Osteoblast (primary cell): Measurements from ENCODE around the gene PNLIPRP2. TPM values are rescaled to one million over a fixed set of nuclear protein-coding genes. Genes with fewer than 3 reads are reported as not detected.

Experiments used
- DNase-seq: peaks from one replicate; pipeline ENCODE4 v3.0.0; 2011; ENCODE audit warnings: low spot score, mixed read lengths; ENCODE audit not compliant: insufficient read length; ENCODE audit errors: missing footprints
- H2AFZ ChIP-seq: 2 replicates; pipeline ENCODE4 v1.6.0; 2011; ENCODE audit warnings: mild to moderate bottlenecking, low read length
- H3K27ac ChIP-seq: 2 replicates; pipeline ENCODE4 v1.5.1; 2011; ENCODE audit warnings: mild to moderate bottlenecking, low read depth, low read length, moderate library complexity
- H3K27me3 ChIP-seq: 2 replicates; pipeline ENCODE4 v1.6.0; 2012; ENCODE audit warnings: mild to moderate bottlenecking, control low read depth, inconsistent platforms, low read length, moderate library complexity; ENCODE audit not compliant: insufficient read depth
- H3K36me3 ChIP-seq: 2 replicates; pipeline ENCODE4 v1.5.1; 2011; ENCODE audit warnings: mild to moderate bottlenecking, low read length, control low read depth, moderate library complexity; ENCODE audit not compliant: insufficient read depth
- H3K4me1 ChIP-seq: 2 replicates; pipeline ENCODE4 v1.5.1; 2011; ENCODE audit warnings: mild to moderate bottlenecking, low read length, control low read depth, moderate library complexity; ENCODE audit not compliant: insufficient read depth
- H3K4me2 ChIP-seq: 2 replicates; pipeline ENCODE4 v1.6.0; 2011; ENCODE audit warnings: mild to moderate bottlenecking, low read length; ENCODE audit not compliant: insufficient read depth
- H3K4me3 ChIP-seq: fragments of 200-600 bp; sonication (generic); 3 replicates; pipeline ENCODE4 v1.5.1; 2012; ENCODE audit warnings: mild to moderate bottlenecking, low read length, inconsistent platforms; ENCODE audit not compliant: insufficient read depth
- H3K79me2 ChIP-seq: 2 replicates; pipeline ENCODE4 v1.6.0; 2012; ENCODE audit warnings: mild to moderate bottlenecking, low read length, control low read depth, inconsistent platforms; ENCODE audit not compliant: insufficient read depth
- H3K9me3 ChIP-seq: 2 replicates; pipeline ENCODE4 v1.5.1; 2011; ENCODE audit warnings: low read depth, low read length, control low read depth
- H4K20me1 ChIP-seq: 2 replicates; pipeline ENCODE4 v1.6.0; 2012; ENCODE audit warnings: mild to moderate bottlenecking, low read length, control low read depth; ENCODE audit not compliant: insufficient read depth
- CTCF ChIP-seq: IDR thresholded peaks from 2 replicates; pipeline ENCODE4 v1.5.1; 2011; ENCODE audit warnings: mild to moderate bottlenecking, low read depth, low read length, moderate library complexity; ENCODE audit errors: extremely low read depth
- total RNA-seq: library from RNA; depleted of rRNA; stranded (reverse); fragments of >200 nt; gene quantifications from 2 replicates; pipeline ENCODE4 v1.2.3, GENCODE V29; 2012

The PNLIPRP2 gene
- total RNA-seq, 1 donor, result not detected

GRCh38 chr10:116602648-116603400 is 17.9 kb upstream of the PNLIPRP2 start:
- Histone ChIP-seq H3K36me3 (no peaks in the 10 kb centered on the region), H3K4me2 (no peak overlapping the region), H3K4me1 (no peaks in the 10 kb centered on the region), H3K9me3 (no peaks in the 10 kb centered on the region), H3K79me2 (no peaks in the 10 kb centered on the region), H3K27ac (no peak overlapping the region), H3K27me3 (no peaks in the 10 kb centered on the region), H3K4me3 (no peak overlapping the region), H4K20me1 (no peaks in the 10 kb centered on the region), H2AFZ (no peak overlapping the region)
- TF ChIP-seq CTCF, result no peak
- DNase-seq, result no peak

- no peak for TF ChIP-seq CTCF
- Histone ChIP-seq H3K27me3 (no peaks in the 10 kb centered on the region), H3K36me3 (no peaks in the 10 kb centered on the region), H2AFZ (no peak overlapping the region), H4K20me1 (no peaks in the 10 kb centered on the region), H3K9me3 (no peaks in the 10 kb centered on the region), H3K4me3 (no peak overlapping the region), H3K27ac (no peak overlapping the region), H3K79me2 (no peaks in the 10 kb centered on the region), H3K4me2 (no peak overlapping the region), H3K4me1 (no peaks in the 10 kb centered on the region)
- DNase-seq, result no peak
Observed at GRCh38 chr10:116606061-116606483, 14.7 kb upstream of the PNLIPRP2 start.

GRCh38 chr10:116607336-116607735 is 13.4 kb upstream of the PNLIPRP2 start:
- Histone ChIP-seq H3K4me2 (no peak overlapping the region), H3K27me3 (no peaks in the 10 kb centered on the region), H3K4me1 (no peaks in the 10 kb centered on the region), H3K36me3 (no peaks in the 10 kb centered on the region), H2AFZ (no peak overlapping the region), H3K9me3 (no peaks in the 10 kb centered on the region), H4K20me1 (no peaks in the 10 kb centered on the region), H3K79me2 (no peaks in the 10 kb centered on the region), H3K4me3 (no peak overlapping the region), H3K27ac (no peak overlapping the region)
- DNase-seq, result no peak
- no peak for TF ChIP-seq CTCF

GRCh38 chr10:116608686-116609594 is 11.8 kb upstream of the PNLIPRP2 start:
- no peaks in the 10 kb centered on the region for H3K79me2 ChIP-seq
- TF ChIP-seq CTCF, result no peak
- no peaks in the 10 kb centered on the region for H3K36me3 ChIP-seq
- H3K27ac ChIP-seq, result no peak overlapping the region
- H3K4me2 ChIP-seq, result no peak overlapping the region
- no peak overlapping the region for H3K4me3 ChIP-seq
- no peaks in the 10 kb centered on the region for H3K27me3 ChIP-seq
- H2AFZ ChIP-seq, result no peak overlapping the region
- H3K4me1 ChIP-seq, result no peaks in the 10 kb centered on the region
- H3K9me3 ChIP-seq, result no peaks in the 10 kb centered on the region
- no peaks in the 10 kb centered on the region for H4K20me1 ChIP-seq
- no peak for DNase-seq
